Fibroblast of peridontal ligament (primary cell): ENCODE results near the gene ZNF827.

Experiments used
- DNase-seq: peaks from one replicate; pipeline ENCODE4 v3.0.0-alpha.2; 2010; ENCODE audit errors: extremely low read depth

The ZNF827 gene

GRCh38 chr4:145709843-145710242 is 228.8 kb downstream of the ZNF827 start:
- peak; percentile 98 for DNase-seq

DNA sequence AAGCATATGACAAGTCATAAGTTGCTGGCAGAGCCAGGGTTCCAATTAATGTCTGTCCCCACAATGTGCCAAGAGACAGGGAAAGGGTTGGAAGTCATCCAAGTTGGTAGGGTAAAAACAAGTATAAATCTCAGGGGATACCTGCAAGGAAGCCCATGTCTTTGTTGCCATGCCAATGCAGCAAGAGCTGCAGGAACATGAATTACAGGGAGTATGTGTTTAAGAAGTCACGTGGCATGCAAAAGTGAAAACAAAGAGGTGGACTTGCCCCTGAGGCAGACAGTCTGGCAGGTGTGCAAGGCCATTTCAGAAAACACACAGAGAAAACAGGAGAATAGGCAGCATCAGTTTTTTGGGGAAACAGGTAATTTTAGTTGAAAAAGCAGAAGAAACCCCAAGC is 229.3 kb downstream of the ZNF827 start:
- DNase-seq, result no peak
